Keratinocyte (primary cell): ENCODE measurements around the gene YLPM1. TPM values are rescaled to one million over a fixed set of nuclear protein-coding genes. Genes with fewer than 3 reads are reported as not detected.
A peak's percentile ranks its signal among the peaks of the same experiment; 100 is the strongest.

Source experiments
- DNase-seq: peaks from one replicate; pipeline ENCODE4 v3.0.0-alpha.2; 2011; ENCODE audit warnings: low read depth, missing footprints, low spot score
- FAIRE-seq: peaks from 2 replicates; lab custom pipeline; 2011; peaks lifted over from hg19 to GRCh38; lab: Jason Lieb, UNC
- H2AFZ ChIP-seq: 2 replicates; pipeline ENCODE4 v1.6.0; 2012; ENCODE audit warnings: low read length, control low read depth, inconsistent platforms; ENCODE audit not compliant: control insufficient read depth
- H3K27ac ChIP-seq: 2 replicates; pipeline ENCODE4 v1.5.1; 2011; ENCODE audit warnings: low read length; ENCODE audit not compliant: control insufficient read depth, insufficient read depth
- H3K27me3 ChIP-seq: 3 replicates; pipeline ENCODE4 v1.6.0; 2011; ENCODE audit warnings: low read length; ENCODE audit not compliant: control insufficient read depth, insufficient read depth; ENCODE audit errors: extremely low read depth
- H3K36me3 ChIP-seq, 2 experiments: 2 replicates in 1 of 2; 3 replicates in 1 of 2; pipeline ENCODE4 v1.5.1; 2011; ENCODE audit warnings: low read length in 2 of 2, mild to moderate bottlenecking in 1 of 2; ENCODE audit not compliant: control insufficient read depth in 2 of 2, insufficient read depth in 2 of 2; ENCODE audit errors: extremely low read depth in 1 of 2
- H3K4me1 ChIP-seq: 3 replicates; pipeline ENCODE4 v1.5.1; 2011; ENCODE audit warnings: low read length; ENCODE audit not compliant: control insufficient read depth, insufficient read depth; ENCODE audit errors: extremely low read depth
- H3K4me2 ChIP-seq: 3 replicates; pipeline ENCODE4 v1.6.0; 2011; ENCODE audit warnings: low read depth, low read length; ENCODE audit not compliant: control insufficient read depth, insufficient read depth; ENCODE audit errors: extremely low read depth
- H3K4me3 ChIP-seq, 3 experiments: fragments of 200-600 bp in 1 of 3; sonication (generic) in 1 of 3; 2 replicates in 2 of 3; 3 replicates in 1 of 3; pipeline ENCODE4 v1.5.1; 2011 to 2016; ENCODE audit warnings: low read length in 3 of 3, mild to moderate bottlenecking in 3 of 3, control low read depth in 2 of 3, inconsistent platforms in 1 of 3, low read depth in 1 of 3, mixed read lengths in 1 of 3, mixed run types in 1 of 3, moderate library complexity in 1 of 3; ENCODE audit not compliant: control insufficient read depth in 2 of 3, insufficient read depth in 2 of 3; ENCODE audit errors: extremely low read depth in 1 of 3
- H3K79me2 ChIP-seq: 2 replicates; pipeline ENCODE4 v1.6.0; 2012; ENCODE audit warnings: low read length; ENCODE audit not compliant: control insufficient read depth, insufficient read depth
- H3K9ac ChIP-seq: 3 replicates; pipeline ENCODE4 v1.6.0; 2011; ENCODE audit warnings: low read length; ENCODE audit not compliant: control insufficient read depth, insufficient read depth; ENCODE audit errors: extremely low read depth
- H3K9me1 ChIP-seq: 3 replicates; pipeline ENCODE4 v1.6.0; 2011; ENCODE audit warnings: low read length; ENCODE audit not compliant: control insufficient read depth, insufficient read depth; ENCODE audit errors: extremely low read depth
- H3K9me3 ChIP-seq: 2 replicates; pipeline ENCODE4 v1.5.1; 2012; ENCODE audit warnings: low read depth, low read length; ENCODE audit not compliant: control insufficient read depth
- H4K20me1 ChIP-seq: 3 replicates; pipeline ENCODE4 v1.6.0; 2011; ENCODE audit warnings: low read length; ENCODE audit not compliant: control insufficient read depth, insufficient read depth; ENCODE audit errors: extremely low read depth
- EZH2 ChIP-seq: IDR thresholded peaks from one replicate; pipeline ENCODE4 v1.6.1; 2012; ENCODE audit warnings: inconsistent platforms, mild to moderate bottlenecking, low read length, moderate library complexity
- dilution Hi-C: fragments of 300-500 bp; cut with MboI; formaldehyde crosslinking; loops from one replicate; pipeline ENCODE4 v1.7.0; 2020; ENCODE audit warnings: low sequenced_read_pairs; ENCODE audit not compliant: extremely low pct_ligation_motif_present
- polyA plus RNA-seq, 5 experiments: library from polyadenylated mRNA; depleted of rRNA in 3 of 5; stranded (reverse) in 3 of 5; stranded (forward) in 1 of 5; unstranded in 1 of 5; fragments of >200 nt; gene quantifications; 1 replicate in 1 of 5; 2 replicates in 3 of 5; 3 replicates in 1 of 5; pipeline versions ENCODE4 v1.2.1 to v1.2.3, GENCODE V29; 2011 to 2012; ENCODE audit warnings: missing spikeins in 2 of 5, low read depth in 1 of 5, low replicate concordance in 1 of 5
- TF ChIP-seq, protein P1 (sequence below), 3 experiments: IDR thresholded peaks in 1 of 3; conservative IDR thresholded peaks in 1 of 3; optimal IDR thresholded peaks in 1 of 3; 2 replicates in 2 of 3; 3 replicates in 1 of 3; pipeline versions ENCODE3 to v1.5.1; 2011; ENCODE audit warnings: low read length in 3 of 3, mild to moderate bottlenecking in 3 of 3, moderate library complexity in 2 of 3, control low read depth in 1 of 3, inconsistent platforms in 1 of 3; ENCODE audit not compliant: insufficient read depth in 2 of 3; ENCODE audit errors: extremely low read depth in 1 of 3

YLPM1 gene
- polyA plus RNA-seq, 1 donor (not counting 4 experiments of a cell fraction or from before 2014, with no cell fraction given): 10.0 TPM

DNA sequence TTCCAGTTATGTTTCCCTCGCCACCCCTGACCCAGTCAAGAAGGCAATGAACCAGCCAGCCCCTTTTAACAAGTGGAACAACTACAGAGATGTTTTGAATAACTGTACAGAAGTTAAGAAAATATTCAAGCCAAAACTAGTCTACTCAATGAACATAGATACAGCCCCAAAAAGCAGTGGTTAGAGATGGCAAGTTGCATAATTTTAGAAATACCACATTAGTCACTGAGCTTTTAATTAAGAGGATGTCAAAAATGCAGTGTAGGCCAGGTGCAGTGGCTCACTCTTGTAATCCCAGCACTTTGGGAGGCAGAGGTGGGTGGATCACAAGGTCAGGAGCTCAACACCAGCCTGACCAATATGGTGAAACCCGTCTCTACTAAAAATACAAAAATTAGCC lies 85.7 kb downstream of the YLPM1 start:
- Histone ChIP-seq H3K27ac (peak overlapping the region; percentile 5), H3K79me2 (no peaks in the 10 kb centered on the region), H3K4me2 (no peak overlapping the region), H4K20me1 (no peaks in the 10 kb centered on the region), H3K4me3 (no peak overlapping the region), H2AFZ (no peak overlapping the region), H3K9me1 (no peaks in the 10 kb centered on the region), H3K36me3 (no peaks in the 10 kb centered on the region), H3K9ac (no peak overlapping the region), H3K4me1 (peaks cover 32% of the 10 kb centered on the region), H3K9me3 (no peaks in the 10 kb centered on the region), H3K27me3 (no peaks in the 10 kb centered on the region)
- no peak for DNase-seq
- no peak for FAIRE-seq
- dilution Hi-C loops: no loop called here
- TF ChIP-seq, protein P1, sequence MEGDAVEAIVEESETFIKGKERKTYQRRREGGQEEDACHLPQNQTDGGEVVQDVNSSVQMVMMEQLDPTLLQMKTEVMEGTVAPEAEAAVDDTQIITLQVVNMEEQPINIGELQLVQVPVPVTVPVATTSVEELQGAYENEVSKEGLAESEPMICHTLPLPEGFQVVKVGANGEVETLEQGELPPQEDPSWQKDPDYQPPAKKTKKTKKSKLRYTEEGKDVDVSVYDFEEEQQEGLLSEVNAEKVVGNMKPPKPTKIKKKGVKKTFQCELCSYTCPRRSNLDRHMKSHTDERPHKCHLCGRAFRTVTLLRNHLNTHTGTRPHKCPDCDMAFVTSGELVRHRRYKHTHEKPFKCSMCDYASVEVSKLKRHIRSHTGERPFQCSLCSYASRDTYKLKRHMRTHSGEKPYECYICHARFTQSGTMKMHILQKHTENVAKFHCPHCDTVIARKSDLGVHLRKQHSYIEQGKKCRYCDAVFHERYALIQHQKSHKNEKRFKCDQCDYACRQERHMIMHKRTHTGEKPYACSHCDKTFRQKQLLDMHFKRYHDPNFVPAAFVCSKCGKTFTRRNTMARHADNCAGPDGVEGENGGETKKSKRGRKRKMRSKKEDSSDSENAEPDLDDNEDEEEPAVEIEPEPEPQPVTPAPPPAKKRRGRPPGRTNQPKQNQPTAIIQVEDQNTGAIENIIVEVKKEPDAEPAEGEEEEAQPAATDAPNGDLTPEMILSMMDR (optimal IDR thresholded peaks at IDR 0.05 in 1 of 3, IDR thresholded peaks at IDR 0.05 in 1 of 3, conservative IDR thresholded peaks at IDR 0.05 in 1 of 3; ENCODE audit: extremely low read depth in 1 of 3, insufficient read depth in 2 of 3, low read length in 3 of 3): no peak
- no peak for TF ChIP-seq EZH2

DNA sequence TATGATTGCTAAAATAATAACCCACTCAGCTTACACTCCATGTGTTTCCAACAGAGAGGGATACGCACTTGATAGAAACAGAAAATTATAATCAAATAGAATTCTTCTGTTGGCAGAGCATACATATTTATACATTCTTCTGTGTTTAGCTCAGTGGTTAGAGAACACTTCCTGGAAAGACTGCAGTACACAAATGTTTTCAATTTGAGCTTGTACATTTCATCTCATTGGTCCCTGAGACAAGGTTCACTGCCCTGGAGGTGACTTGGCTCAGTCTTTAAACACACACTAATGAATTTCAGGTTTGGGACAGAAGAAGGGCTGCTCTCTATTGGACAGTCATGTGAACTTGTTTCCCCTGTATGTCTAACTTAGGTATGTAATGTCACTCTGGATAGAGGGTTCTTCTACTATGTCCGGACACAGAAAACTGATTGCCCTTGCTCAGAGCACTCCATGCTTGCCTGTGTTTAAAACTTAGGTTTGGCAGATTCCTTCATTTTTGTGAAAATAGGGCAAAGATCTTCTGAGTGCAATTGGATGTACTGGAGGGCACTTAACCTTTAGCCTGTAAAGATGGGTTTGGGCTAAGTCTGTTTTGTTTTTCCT lies 89.9 kb downstream of the YLPM1 start:
- Histone ChIP-seq H3K4me3 (no peak overlapping the region), H3K9me3 (no peaks in the 10 kb centered on the region), H3K27ac (no peak overlapping the region), H3K4me1 (peaks cover 14% of the 10 kb centered on the region), H4K20me1 (no peaks in the 10 kb centered on the region), H3K9ac (no peak overlapping the region), H3K9me1 (no peaks in the 10 kb centered on the region), H3K36me3 (no peaks in the 10 kb centered on the region), H3K27me3 (no peaks in the 10 kb centered on the region), H3K79me2 (no peaks in the 10 kb centered on the region), H2AFZ (no peak overlapping the region), H3K4me2 (no peak overlapping the region)
- FAIRE-seq (no peak), DNase-seq (no peak)
- dilution Hi-C loops: no loop called here
- TF ChIP-seq EZH2: no peak
- TF ChIP-seq, protein P1 (optimal IDR thresholded peaks at IDR 0.05 in 1 of 3, IDR thresholded peaks at IDR 0.05 in 1 of 3, conservative IDR thresholded peaks at IDR 0.05 in 1 of 3; ENCODE audit: extremely low read depth in 1 of 3, insufficient read depth in 2 of 3, low read length in 3 of 3): no peak
